DMS114 treated with DMSO at 0.1 percent for 48 hours (cell line): ENCODE results near the gene TBC1D9B.
"Not testable (repeated sequence)": the region's sequence is repeated elsewhere in the genome, so short reads cannot be mapped to it uniquely, and the experiment has no call there.

ENCODE experiments used
- DNase-seq: peaks from one replicate; lab custom pipeline; 2025; ENCODE audit not compliant: unreplicated experiment; lab: John Stamatoyannopoulos, UW

The TBC1D9B gene

DNA sequence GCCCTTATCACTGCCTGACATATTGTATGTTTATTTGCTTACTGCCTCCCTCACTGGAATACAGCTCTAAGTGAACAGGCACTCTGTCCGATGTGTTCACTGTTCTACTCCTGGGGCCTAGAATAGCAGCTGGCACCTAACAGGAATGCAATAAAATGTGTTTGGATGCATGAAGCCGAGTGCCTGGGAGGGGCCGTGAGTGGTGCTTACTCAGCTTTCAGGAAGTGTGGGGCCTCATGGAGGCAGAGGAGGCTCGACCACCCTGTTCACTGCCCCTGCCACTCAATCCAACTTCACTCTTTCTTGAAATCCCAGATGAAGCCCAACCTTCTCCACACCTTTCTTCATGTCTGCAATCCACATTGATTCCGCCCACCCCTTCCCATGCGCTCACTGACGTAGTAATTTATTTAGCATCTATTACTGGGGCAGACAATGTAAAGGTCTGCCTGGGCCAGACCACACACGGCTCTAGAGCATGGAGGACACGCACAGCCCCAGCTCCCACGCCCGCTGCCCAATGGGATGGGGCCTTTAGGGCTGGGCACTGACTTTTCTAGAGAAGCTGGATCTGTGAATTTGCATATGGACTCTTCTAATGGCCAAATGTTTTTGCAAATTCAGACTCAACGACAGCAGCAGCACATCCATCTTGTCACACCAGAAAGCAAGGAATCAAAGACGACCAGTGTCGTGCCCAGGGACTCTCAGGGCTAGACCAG lies 21.3 kb downstream of the TBC1D9B start:
- DNase-seq = no peak

DNA sequence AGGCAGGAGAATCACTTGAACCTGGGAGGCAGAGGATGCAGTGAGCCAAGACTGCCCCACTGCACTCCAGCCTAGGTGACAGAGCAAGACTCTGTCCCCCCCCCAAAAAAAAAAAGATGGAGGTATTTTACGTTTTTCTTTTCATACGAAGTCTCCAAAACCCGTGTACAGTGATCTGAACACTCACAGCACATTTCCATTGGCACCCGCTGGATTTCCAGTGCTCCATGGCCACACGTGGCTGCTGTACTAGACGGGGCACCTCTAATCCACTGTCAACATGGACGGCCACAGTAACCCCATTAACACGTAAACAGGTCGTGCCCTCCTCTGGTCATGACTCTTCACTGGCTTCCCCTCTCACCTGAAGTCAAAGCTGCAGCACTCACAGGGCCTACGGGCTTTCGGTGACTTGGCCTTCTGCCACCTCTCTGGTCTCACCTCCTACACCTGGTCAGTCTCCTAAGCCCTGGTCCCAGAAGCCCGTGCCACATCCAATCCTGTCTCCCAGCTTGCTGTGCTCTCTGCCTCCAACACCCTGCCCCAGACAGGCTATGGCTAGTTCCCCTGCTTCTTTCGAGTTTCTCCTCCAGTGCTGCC lies 22.1 kb downstream of the TBC1D9B start:
- DNase-seq = no peak

DNA sequence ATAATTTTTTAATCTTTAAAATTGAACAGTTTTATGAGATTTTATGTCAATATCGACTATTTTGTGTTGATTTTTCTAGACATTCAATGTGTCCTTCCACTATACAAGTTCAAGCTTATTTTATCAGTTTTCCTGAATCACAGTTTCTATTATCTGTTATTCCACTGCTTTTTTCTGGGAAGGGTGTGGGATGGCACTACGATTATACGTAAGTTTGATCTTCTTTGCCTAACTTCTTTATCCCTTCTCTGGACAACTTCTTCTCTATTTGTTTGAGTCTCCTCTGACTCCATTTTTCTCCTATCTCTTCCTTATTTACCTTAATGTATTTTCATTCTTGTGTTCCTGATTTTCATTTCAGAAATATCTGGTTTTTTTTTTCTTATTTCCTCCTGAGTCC lies 24.5 kb downstream of the TBC1D9B start:
- no peak for DNase-seq

DNA sequence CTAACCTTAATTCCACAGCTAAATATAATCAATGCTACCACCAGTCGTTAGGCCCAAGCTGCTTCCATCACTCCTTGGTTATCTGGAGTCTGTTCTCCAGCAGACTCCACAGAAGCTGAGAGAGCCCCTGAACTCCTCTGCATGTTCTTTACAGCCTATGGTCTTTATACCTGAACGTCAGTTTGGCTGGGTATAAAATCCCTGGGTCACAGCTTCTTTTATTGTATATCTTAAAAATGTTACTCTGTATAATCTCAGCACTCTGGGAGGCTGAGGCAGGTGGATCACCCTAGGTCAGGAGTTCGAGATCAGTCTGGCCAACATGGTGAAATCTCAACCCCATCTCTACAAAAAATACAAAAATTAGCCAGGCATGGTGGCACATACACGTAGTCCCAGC lies 25.4 kb downstream of the TBC1D9B start:
- DNase-seq = no peak

DNA sequence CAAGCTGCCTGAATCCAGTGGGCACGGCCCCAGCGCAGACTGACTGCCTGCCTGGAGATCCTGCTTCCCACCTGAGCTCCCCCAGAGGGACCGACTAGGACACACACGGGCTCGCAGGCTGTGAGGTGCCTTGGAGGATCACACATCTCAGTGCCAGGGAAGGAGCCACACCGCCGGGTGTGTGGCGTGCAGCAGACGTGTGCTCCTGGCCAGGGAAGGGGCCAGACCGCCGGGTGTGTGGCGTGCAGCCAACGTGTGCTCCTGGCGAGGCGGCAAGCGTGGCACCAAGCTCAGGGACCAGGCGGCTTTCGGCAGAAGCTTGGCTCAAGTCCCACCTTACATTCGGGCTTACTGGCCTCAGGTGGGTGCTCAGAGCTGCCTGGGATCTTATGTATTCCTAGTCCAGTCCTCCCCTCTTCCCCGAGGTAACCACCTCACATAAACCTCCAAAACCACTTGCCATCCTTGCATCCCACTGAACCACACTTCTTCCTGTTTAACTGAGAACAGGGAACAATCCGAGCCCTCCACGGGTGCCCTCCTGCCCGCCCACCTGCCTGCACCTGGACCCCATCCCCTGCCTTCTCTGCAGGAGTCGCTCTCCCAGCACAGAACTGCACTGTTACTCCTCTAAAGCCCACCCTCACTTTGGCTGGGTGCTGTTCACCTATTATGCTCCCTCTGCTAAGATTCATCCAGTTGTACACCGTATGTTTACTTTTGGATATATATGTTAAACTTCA lies 26.7 kb downstream of the TBC1D9B start:
- DNase-seq = no peak

DNA sequence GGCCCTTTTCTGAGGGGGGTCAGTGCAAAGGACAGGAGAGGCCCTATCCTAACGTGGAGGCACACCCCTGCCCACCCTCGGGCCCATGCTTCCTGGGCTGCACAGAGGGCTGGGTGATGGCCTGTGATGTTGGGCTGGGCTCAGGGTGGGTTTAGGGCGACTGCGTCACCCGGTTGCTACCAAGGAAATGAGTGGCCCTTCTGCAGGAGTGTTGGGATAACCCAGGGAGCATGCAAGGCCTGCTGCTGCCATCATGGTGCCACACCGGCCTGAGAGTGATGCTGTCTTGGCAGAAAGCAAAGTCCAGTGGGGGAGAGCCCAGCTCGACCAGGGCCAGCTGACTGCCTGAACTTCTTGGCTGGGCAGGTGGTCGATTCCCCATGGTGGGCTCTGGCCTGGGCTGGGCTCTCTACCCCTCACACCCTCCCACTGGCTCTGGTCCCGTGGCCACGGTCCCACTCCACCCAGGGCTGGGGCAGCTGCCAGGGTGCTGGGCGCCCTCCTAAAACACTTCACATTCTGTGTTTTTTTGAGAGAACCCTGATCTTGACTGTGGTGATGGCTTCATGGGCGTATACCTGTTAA lies 27.5 kb downstream of the TBC1D9B start:
- DNase-seq = no peak

DNA sequence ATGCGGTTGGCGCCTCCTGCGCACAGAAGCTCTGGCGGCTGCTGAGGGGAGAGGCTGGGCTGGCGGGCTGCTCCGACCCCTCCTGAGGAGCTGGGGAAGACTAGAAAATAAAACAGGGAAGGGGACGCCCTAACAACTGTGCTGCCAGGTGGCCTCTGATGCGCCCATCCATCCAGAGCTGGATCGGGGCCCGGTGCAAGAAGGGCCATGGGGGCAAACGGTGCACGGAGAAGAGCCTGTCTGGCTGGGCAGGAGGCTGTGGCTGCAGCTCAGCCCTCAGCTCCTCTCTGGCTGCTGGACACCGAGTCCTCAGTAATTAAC lies 28.0 kb downstream of the TBC1D9B start:
- DNase-seq = no peak

DNA sequence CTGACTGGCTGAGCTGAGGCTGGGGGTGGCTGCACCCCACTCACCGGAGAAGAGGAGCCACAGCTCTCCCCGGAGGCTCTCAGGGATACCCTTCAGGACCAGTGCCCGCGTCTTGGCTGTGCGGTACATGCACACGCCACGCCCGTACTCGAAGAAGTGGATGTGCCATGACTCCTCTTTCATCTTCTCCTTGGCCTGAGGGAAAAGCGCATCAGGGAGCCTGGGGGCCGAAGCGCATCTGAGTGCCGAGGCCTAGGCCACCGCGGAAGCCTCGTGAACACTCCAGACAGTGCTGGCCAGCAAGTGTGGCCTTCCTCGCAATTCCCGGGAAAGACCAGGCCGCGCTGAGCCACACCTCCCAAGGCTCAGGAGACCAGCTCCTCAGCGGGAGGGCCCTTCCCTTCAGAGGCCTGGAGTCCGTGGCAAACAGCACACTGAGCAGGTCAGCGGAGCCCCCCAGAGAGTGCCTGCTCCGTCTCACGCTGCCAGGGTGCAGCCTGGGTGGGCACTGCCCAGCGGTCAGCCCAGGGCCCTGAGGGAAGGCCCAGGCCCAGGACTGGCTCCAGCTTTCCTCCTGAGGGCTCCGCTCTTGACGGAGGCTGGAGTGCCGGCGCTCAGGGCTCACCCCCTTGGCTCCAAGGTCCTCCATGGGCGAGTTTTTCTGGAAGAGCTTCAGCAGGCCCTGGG lies 28.6 kb downstream of the TBC1D9B start:
- no peak for DNase-seq

DNA sequence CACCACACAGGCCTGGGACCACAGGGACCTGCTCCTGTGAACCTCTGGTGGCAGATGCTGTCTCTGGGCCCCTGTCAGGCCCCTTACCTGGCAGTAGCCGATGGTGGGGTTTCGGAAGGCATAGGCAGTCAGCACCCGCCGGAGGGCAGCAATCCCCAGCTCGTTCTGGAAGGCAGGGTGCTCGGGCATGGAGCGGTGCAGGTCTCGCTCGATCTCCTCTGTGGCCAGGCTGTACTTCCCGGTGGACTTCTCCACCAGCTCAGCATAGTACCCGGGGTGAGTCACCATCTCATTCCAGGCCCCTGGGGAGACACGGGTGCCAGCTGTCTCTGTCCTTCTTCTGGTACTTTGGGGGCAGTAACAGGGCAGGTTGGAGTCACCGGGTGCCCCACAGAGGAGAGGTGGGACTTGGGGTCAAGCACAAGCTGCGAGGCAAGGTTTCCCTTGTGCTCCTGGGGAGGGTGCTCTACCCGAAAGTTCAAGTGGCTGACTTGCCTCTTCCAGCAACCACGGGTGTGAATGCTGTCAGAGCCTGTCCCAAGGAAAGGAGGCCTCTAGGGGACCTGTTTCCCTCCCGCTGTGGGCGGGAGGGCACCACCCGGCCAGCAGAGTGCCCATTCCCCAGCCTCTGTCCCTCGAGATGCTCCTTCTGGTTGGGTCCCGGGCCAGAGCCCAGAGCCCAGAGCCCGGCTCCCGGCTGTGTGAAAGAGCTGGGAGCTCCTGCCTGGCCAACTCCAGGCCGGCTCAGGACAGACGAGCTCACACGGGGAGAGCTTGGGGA lies 29.3 kb downstream of the TBC1D9B start:
- no peak for DNase-seq

DNA sequence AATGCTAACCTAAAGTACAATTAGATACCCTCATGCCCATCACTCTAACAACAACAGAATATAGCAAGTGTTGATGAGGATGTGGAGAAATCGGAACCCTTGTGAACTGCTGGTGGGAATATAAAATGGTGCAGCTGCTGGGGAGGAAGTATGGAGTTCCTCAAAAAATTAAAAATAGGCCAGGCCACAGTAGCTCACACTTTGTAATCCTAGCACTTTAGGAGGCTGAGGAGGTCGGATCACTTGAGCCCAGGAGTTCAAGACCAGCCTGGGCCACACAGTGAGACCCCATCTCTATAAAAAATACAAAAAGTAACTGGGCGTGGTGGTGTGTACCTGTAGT lies 31.1 kb downstream of the TBC1D9B start:
- DNase-seq = no peak

DNA sequence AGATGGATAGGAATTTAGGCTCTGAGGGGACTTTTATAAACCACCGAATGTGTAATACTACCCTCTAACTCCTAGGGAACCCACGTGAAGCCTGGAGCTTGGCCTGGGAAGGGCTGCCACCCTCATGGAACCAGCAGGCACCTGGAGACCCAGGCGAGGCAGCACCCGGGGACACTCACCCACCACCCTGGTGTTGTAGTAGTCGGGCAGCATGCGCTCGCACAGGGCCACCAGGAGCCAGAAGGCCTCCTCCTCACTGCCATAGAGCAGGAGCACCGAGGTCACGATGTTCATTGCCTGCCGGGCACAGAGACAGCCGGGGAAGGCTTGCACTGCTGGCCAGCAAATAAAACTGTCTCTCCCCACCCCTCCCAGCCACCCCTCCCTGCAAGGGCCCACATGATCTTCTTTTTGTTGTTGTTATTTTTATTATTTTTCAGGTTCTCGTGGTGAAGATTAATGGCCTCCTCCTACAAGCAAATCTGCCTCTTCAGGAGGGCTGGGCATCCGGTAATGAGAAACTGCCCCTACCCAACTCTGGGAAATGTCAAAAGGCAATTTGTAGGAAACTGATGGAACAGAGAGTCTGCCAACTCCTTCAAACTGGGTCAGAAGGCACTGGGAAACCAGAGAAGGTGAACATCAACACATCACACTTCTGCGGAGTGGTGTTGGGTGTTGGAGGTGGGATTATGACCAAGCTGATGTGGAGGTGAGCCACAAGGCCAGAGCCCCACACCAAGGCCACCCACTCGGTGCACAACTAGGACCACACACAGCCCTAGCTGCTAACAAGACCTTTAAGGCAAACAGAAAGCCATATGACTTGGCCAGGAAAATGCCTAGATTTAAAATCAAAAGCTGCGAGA lies 31.7 kb downstream of the TBC1D9B start:
- DNase-seq = no peak

DNA sequence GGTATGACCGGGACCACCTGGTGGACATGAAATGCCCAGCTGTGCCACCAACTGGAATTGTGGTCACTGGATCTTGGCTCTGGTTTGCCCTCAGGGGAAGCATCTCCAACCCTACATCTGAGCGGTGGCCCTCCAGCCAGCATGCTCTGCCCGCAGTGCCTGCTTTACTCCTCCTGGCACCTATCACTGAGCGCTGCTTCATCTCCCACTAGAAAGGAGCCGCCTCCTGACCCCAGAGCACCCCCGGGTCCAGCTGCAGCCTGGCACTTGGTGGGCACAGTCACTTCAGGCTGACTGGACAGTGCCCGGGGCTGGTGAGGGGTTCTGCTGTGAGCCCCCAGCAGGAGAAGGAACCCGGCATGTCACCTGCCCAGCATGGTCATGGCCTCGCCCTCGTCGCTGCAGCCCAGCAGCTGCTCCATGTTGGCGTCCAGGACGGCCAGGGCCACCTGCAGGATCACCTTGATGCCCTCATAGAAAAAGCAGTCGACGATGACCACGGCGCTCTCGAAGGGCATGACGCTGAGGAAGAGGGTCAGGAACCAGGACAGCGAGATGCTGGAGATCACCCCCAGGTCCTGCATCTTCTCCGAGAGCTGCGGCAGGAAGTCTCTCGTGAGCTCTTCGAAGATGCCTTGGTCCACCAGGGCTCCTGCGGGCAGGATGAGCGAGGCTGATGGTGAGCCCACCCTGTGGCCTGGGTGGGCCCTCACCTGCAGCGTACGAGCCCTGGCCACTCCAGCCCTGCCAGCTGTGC lies 33.0 kb downstream of the TBC1D9B start:
- DNase-seq = no peak

DNA sequence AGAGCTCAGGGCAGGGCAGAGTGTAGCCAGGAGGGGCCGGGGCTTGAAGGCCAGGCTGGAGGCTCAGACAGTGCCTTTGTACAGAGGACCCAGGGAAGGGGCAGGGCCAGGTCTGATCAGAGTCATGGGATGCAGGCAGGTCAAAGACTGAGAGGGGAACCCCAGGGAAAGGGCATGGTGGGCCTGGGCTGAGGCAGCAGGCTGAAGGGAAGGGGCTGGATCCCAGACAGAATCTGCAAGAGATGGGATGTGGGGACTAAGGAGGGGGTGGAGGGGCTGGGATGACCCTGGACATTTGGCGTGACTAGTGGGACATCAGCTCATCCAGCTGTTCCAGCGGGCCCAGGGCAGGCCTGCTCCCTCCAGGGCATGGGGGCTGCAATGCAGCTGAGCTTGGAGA lies 33.6 kb downstream of the TBC1D9B start:
- DNase-seq = no peak

DNA sequence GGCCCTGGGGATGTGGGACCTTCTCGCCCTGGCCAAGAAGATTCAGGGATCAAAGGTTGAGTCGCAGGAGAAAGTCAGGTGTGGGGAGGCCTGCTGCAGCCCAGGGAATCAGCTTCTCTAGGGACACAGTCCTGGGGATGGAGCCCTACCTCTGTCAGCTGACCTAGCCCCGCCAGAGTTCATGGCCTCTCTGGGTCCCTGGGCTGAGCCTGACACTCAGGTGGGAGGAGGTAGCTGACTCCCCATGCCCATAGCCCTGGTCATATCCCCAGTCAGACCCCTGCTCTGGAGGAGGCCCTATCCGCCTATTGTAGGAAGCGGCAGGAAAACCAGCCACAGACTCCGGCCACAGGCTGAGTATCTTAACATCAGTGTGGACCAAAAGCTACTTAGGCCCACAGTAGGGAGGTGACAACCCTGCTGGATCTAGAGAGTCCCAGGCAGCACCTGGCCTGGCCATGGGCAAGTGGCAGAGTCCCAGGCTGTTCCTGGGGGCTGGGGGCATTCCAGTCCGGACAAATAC lies 34.0 kb downstream of the TBC1D9B start:
- no peak for DNase-seq

DNA sequence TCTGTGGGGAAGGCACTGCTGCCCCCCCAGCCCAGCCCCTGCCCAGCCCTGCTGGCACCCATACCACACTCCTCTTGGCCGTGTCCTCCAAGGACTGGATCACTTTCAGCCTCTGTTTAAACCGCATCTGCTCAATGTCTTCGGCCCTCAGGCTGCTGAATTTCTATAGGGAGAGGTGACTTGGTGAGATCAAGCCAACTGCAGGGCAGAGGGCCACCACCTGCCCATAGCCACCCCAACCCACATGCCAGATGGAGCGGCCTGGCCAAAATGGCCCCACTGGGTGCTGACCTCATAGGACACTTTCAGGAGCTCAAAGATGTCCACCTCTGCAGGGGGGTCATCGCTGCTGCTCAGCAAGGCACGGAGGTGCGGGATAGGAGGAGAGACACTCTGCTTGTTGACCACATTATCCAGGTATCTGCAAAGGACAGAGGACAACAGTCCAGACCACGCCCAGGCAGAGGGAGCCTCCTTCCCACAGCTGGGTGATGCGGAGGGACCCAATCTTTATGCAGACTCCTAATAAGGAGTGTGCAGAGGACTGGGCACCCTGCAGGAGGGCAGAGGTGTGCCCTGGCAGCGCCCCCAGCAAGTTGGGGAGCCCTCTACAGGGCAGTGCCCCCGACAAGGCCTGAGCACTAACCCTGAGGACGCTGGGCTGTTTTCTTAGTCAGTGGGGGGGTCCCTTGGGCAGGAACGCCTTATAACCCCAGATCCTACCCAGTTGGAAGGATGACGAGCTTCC lies 34.7 kb downstream of the TBC1D9B start:
- no peak for DNase-seq

DNA sequence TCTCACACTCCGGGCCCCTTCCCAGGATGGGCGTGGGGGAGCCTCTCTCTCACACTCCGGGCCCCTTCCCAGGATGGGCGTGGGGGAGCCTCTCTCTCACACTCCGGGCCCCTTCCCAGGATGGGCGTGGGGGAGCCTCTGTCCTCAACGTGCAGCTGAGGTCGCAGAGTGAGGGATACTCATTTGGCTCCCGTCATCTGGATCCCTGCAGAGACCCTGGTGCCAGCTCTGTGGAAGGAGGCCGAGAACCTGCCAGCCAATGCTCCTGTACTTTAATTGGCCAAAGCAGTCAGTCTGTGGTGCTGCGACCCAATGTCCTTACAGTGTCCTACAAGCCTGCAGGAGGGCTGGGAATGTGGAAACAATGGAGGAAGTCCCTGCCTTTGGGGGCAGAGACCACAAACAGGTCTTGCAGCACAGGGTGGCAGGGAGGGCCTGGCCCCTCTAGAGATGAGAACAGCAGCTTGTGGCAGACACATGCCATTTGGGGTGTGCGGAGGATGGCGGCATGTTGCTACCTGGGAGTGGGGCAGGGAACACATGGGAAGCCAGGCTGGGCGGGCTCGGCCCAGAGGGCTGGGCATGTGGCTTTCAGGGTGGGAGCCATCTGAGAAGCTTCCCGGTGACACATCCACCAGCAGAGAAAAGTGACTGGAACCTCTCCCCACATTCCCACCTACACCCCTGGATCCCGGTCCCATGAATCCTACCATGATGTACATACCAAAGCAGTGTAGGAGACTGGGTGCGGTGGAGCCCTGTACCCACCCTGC lies 35.5 kb downstream of the TBC1D9B start:
- no peak for DNase-seq

DNA sequence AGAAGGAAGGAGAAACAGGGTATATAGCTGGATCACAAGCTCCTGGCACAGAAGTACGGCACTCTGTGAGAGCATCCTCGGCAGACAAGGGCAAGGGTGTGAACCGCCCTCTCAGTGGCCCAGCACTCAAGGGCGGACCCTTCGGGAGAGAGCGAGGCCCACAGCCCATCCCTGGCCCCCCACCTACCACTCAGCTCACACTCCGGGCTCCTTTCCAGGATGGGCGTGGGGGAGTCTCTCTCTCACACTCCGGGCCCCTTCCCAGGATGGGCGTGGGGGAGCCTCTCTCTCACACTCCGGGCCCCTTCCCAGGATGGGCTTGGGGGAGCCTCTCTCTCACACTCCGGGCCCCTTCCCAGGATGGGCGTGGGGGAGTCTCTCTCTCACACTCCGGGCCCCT lies 36.2 kb downstream of the TBC1D9B start:
- DNase-seq = not testable (repeated sequence)

DNA sequence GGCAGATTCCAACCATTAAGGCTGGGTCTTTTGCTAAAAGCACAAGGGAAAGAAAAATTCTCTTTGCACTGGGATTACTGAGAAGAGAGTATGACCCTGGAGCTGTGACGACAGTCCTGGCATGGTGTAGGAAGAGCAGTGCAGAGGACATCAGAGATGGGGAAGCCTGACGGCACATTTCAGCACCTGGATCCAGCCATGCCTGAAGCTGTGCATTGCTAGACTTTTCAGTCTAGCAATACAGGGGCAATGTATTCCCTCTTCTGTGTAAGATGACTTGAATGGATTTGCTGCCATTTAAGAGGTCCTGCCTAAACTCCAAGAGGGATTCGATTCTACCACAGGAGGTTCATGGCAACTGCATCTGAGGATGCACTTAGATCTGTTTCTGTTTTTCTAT lies 36.7 kb downstream of the TBC1D9B start:
- DNase-seq = no peak
